Measurements from ENCODE around the gene ZNF536.

ZNF536 gene

GRCh38 chr19:30563691-30564090, 191.5 kb downstream of the ZNF536 start:
- no peak for DNase-seq (ENCODE audit: low read depth)

GRCh38 chr19:30564551-30565011, 192.4 kb downstream of the ZNF536 start:
- no peak for DNase-seq (ENCODE audit: low read depth)

DNA sequence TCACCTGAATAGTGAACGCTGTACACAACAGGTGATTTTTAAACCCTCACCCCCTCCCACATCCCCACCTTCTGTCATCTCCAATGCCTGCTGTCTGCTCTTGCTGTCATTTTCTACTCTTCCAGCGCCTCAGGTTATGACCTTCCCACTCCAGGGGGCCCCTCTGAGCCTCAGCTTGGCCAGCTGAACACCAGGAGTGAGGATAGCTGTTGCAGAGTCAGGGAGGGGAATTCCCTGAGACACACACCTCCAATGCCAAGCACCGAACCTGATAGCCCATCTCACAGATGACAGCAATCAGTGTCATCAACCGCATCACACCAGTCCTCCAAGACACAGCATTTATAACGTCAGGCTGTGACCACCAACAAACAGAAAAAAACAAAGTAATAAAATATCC, 193.5 kb downstream of the ZNF536 start:
- DNase-seq (ENCODE audit: low read depth), result no peak

DNA sequence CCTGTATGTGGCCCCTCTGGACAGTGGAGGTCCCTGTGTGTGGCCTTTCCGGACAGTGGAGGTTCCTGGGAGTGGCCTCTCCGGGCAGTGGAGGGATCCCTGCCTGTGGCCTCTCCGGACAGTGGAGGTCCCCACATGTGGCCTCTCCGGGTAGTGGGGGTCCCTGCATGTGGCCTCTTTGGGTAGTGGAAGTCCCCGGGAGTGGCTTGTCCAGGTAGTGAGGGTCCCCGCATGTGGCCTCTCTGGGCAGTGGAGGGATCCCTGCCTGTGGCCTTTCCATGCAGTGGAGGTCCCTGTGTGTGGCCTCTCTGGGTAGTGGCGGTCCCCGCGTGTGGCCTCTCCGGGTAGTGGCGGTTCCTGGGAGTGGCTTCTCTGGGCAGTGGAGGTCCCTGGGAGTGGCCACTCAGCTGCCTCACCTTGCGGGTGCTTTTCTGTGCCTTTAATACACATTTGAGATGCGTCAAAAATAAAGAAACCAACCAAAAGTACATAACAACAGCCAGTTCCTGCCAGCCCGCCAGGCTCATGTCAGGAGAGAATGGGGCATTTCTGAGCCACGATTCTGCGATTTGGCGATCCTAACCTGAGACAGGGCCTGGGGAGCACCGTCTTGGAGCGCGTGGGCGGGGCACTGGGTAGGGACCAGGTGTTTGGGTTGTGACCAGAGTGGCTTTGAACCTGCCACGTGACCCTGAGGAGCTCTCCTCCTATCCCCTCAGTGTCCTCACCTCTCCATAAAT, 194.7 kb downstream of the ZNF536 start:
- no peak for DNase-seq (ENCODE audit: low read depth)

- no peak for DNase-seq (ENCODE audit: low read depth)
Measured at GRCh38 chr19:30567536-30568232, 195.5 kb downstream of the ZNF536 start.

GRCh38 chr19:30570194-30570593, 198.0 kb downstream of the ZNF536 start:
- DNase-seq (ENCODE audit: low read depth), result no peak

GRCh38 chr19:30577551-30578105, 205.4 kb downstream of the ZNF536 start:
- DNase-seq (ENCODE audit: low read depth), result no peak

- DNase-seq (ENCODE audit: low read depth), result no peak
Measured at GRCh38 chr19:30579419-30579818, 207.2 kb downstream of the ZNF536 start.

DNA sequence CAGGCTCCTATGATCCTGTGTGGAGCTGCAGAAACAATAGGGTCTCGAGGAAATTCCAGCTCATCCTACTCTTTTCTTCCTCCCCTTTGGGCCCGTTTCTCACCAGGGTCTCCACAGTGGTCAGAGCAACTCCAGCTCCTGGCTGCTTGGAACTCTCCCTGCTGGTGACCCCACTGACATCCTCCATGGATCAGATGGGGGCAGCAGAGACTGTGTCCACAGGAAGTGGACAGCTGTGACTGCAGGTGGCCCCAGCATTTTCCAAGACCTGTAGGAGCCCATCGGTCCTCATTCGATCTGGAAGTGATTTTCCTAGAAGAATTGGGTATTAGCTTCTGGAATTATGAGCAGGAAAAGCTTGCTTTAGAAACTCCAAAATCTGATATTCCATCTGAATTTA, 208.5 kb downstream of the ZNF536 start:
- no peak for DNase-seq (ENCODE audit: low read depth)

DNA sequence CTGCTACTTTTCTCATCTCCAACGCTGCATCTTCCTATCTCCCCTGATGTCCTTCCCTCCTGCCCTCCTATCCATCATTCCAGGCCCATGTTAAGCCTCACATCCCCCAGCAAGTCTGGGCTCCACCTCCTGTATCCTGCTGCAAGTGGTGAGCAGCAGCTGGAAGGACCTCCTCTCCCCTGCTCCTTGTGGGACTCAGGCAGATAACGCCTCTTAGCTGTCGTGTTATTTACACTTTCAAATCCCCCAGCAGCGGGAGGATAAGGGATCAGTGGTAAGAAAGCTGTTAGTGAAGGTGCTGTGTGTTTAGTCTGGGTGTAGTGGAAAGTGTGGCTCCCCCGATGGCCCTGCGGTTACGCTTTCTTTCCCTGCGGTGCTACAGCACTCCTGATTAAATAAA, 211.9 kb downstream of the ZNF536 start:
- no peak for DNase-seq (ENCODE audit: low read depth)

- no peak for DNase-seq (ENCODE audit: low read depth)
Measured at GRCh38 chr19:30587869-30588268, 215.7 kb downstream of the ZNF536 start.

GRCh38 chr19:30590596-30591229, 218.5 kb downstream of the ZNF536 start:
- no peak for DNase-seq (ENCODE audit: low read depth)

DNA sequence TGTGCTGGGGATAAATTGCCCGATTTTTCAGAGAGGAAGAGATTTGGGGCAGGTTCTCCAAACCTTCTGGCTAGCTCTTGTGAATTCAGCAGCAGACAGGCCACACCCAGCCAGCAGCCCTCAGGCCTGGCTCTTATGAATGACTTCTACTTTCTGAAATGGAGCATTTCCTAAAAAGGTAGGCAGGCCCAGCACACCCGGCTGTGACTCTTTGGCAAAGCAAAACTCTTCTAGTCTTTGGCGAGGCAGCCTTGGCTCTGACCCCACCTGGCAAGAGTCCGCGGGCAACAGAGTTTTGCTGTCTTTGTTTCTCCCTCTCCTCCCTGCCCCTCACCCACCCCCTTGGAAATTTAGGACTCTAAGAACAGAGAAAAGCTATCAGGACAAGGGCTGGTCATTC, 221.2 kb downstream of the ZNF536 start:
- no peak for DNase-seq (ENCODE audit: low read depth)

- DNase-seq (ENCODE audit: low read depth), result no peak
Measured at GRCh38 chr19:30593975-30594745, 222.0 kb downstream of the ZNF536 start.

DNA sequence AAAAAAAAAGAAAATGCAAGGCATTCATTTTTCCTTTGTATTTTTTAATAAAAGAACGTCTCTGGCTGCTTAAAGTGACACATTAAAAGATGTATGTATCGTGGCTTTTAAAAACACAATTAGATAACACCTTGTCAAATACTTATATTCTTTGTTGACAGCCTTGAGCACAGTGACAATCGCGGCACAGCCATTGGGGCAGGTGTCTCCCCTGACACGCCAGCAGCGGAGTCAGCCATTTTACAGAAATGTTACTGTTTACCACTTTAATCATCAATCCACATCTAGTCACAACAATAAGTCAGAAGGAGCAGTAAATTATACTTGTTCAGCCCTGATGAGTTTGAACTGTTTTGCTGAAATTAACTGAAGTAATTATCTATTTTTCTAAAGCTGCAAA, 224.1 kb downstream of the ZNF536 start:
- DNase-seq (ENCODE audit: low read depth), result no peak

- no peak for DNase-seq (ENCODE audit: low read depth)
Measured at GRCh38 chr19:30596813-30597399, 224.7 kb downstream of the ZNF536 start.

GRCh38 chr19:30598688-30599087, 226.5 kb downstream of the ZNF536 start:
- DNase-seq (ENCODE audit: low read depth), result no peak

- DNase-seq (ENCODE audit: low read depth), result no peak
Measured at GRCh38 chr19:30602661-30603350, 230.6 kb downstream of the ZNF536 start.

- DNase-seq (ENCODE audit: low read depth), result no peak
Measured at GRCh38 chr19:30604657-30605056, 232.5 kb downstream of the ZNF536 start.

DNA sequence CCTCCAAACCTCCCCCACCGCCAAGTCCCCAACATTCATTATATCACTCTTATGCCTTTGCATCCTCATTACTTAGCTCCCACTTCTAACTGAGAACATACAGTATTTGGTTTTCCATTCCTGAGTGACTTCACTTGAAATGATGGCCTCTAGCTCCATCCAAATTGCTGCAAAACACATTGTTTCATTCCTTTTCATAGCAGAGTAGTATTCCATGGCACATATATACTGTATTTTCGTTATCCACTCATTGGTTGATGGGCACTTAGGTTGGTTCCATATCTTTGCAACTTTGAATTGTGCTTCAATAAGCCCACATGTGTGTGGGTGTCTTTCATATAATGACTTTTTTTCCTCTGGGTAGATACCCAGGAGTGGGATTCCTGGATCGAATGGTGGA, 233.1 kb downstream of the ZNF536 start:
- DNase-seq (ENCODE audit: low read depth), result no peak

Data from stimulated activated CD8-positive, alpha-beta memory T cell treated with anti-CD3 and anti-CD28 coated beads, Interleukin-15, amount 100 ng/mL, for 24 hours (primary cell).